Colon (tissue), 2 donors: ENCODE measurements around the gene RBP5.

Experiments
- FAIRE-seq: peaks from 2 replicates; lab custom pipeline; 2012; peaks lifted over from hg19 to GRCh38; lab: Jason Lieb, UNC
- donor health status: control.
- donor health status: control.

RBP5 gene

GRCh38 chr12:7145671-7146070, 17.0 kb upstream of the RBP5 start:
- no peak for FAIRE-seq

GRCh38 chr12:7144414-7145120, 15.9 kb upstream of the RBP5 start:
- no peak for FAIRE-seq

GRCh38 chr12:7143564-7143963, 14.9 kb upstream of the RBP5 start:
- FAIRE-seq: no peak

- FAIRE-seq: no peak
These were observed 14.2 kb upstream of the RBP5 start for GRCh38 chr12:7142809-7143465.

- no peak for FAIRE-seq
These were observed 13.5 kb upstream of the RBP5 start for GRCh38 chr12:7142056-7142644.

GRCh38 chr12:7141351-7142005, 12.8 kb upstream of the RBP5 start:
- no peak for FAIRE-seq

- FAIRE-seq: no peak
These were observed 10.5 kb upstream of the RBP5 start for GRCh38 chr12:7139200-7139599.

- no peak for FAIRE-seq
These were observed 9.2 kb upstream of the RBP5 start for GRCh38 chr12:7137908-7138307.

GRCh38 chr12:7136676-7137075, 8.0 kb upstream of the RBP5 start:
- no peak for FAIRE-seq

GRCh38 chr12:7136071-7136470, 7.4 kb upstream of the RBP5 start:
- FAIRE-seq: no peak

- no peak for FAIRE-seq
These were observed 5.9 kb upstream of the RBP5 start for GRCh38 chr12:7134396-7135166.

- no peak for FAIRE-seq
These were observed 2.8 kb upstream of the RBP5 start for GRCh38 chr12:7131502-7131866.

GRCh38 chr12:7130701-7131501, 2.2 kb upstream of the RBP5 start:
- no peak for FAIRE-seq

GRCh38 chr12:7129872-7130691, 1.4 kb upstream of the RBP5 start, which contains the start of gene CLSTN3:
TSS of gene CLSTN3 (plus strand) at chr12:7130371. CDS start at chr12:7130649, 278 bp downstream.
- FAIRE-seq: no peak

- no peak for FAIRE-seq
These were observed 690 bp upstream of the RBP5 start for GRCh38 chr12:7129287-7129871.

GRCh38 chr12:7127916-7128626, 618 bp downstream of the RBP5 start:
- no peak for FAIRE-seq

GRCh38 chr12:7125632-7126227, 3.0 kb downstream of the RBP5 start:
- no peak for FAIRE-seq

- FAIRE-seq: no peak
These were observed 4.7 kb downstream of the RBP5 start for GRCh38 chr12:7123806-7124522.
